IMR-90 (cell line): ENCODE results near the gene DLX2. TPM values are rescaled to one million over a fixed set of nuclear protein-coding genes. Genes with fewer than 3 reads are reported as not detected.

Experiments
- ATAC-seq: fragments of 200-7000 bp; cut with Tn5 transposase; 2 replicates; pipeline ENCODE4 v1.9.1; 2020; ENCODE audit warnings: low read depth, mild to moderate bottlenecking, moderate library complexity
- BruUV-seq: library from RNA; stranded (reverse); fragments of 400-500 nt; replicated peaks from 2 replicates; lab custom pipeline; 2021; lab: Mats Ljungman, UMichigan
- CTCF ChIA-PET: fragments of 300-600 bp; formaldehyde crosslinking; extraction: SDS; loops from one replicate; lab custom pipeline; 2021; ENCODE audit warnings: antibody characterized with exemption; lab: Yijun Ruan, JAX
- POLR2A ChIA-PET: fragments of 300-600 bp; sonication (Branson Sonifier 250); formaldehyde crosslinking; loops from one replicate; lab custom pipeline; 2022; ENCODE audit warnings: antibody characterized with exemption; ENCODE audit not compliant: unreplicated experiment; lab: Charles Lee
- DNase-seq: peaks from one replicate; pipeline ENCODE4 v3.0.0; 2013
- H2AFZ ChIP-seq: replicated peaks from 2 replicates; pipeline ENCODE3; 2013; ENCODE audit warnings: low read length, mild to moderate bottlenecking; ENCODE audit not compliant: poor library complexity
- H2AK5ac ChIP-seq: 2 replicates; pipeline ENCODE4 v1.6.1; 2013; ENCODE audit warnings: low read depth, low read length, inconsistent platforms
- H2AK9ac ChIP-seq: replicated peaks from 2 replicates; pipeline ENCODE3; 2013; ENCODE audit warnings: mild to moderate bottlenecking, low read depth, low read length, moderate library complexity; ENCODE audit not compliant: poor library complexity
- H2BK120ac ChIP-seq: 2 replicates; pipeline ENCODE4 v1.6.1; 2013; ENCODE audit warnings: low read depth, low read length, inconsistent platforms
- H2BK15ac ChIP-seq: 3 replicates; pipeline ENCODE4 v1.6.1; 2013; ENCODE audit warnings: low read depth, low read length, inconsistent platforms
- H2BK20ac ChIP-seq: 2 replicates; pipeline ENCODE4 v1.6.1; 2013; ENCODE audit warnings: low read depth, mild to moderate bottlenecking, inconsistent platforms, low read length, moderate library complexity
- H2BK5ac ChIP-seq: 2 replicates; pipeline ENCODE4 v1.6.1; 2013; ENCODE audit warnings: mild to moderate bottlenecking, low read depth, low read length, inconsistent platforms; ENCODE audit not compliant: poor library complexity, severe bottlenecking
- H3K14ac ChIP-seq: replicated peaks from 2 replicates; pipeline ENCODE4 v1.6.1; 2013; ENCODE audit warnings: low read depth, low read length, inconsistent platforms
- H3K18ac ChIP-seq: 2 replicates; pipeline ENCODE4 v1.6.1; 2013; ENCODE audit warnings: low read depth, low read length, control low read depth
- H3K23ac ChIP-seq: 2 replicates; pipeline ENCODE4 v1.6.1; 2013; ENCODE audit warnings: low read depth, low read length, inconsistent platforms
- H3K27ac ChIP-seq: 2 replicates; pipeline ENCODE4 v1.5.1; 2013; ENCODE audit warnings: mild to moderate bottlenecking, control low read depth, low read length; ENCODE audit not compliant: insufficient read depth
- H3K27me3 ChIP-seq: 2 replicates; pipeline ENCODE4 v1.6.1; 2013; ENCODE audit warnings: low read length; ENCODE audit not compliant: control insufficient read depth, insufficient read depth
- H3K36me3 ChIP-seq: 2 replicates; pipeline ENCODE4 v1.6.1; 2013; ENCODE audit warnings: low read length, mixed read lengths; ENCODE audit not compliant: control insufficient read depth, insufficient read depth
- H3K4ac ChIP-seq: 2 replicates; pipeline ENCODE4 v1.6.1; 2013; ENCODE audit warnings: low read depth, low read length, inconsistent platforms
- H3K4me1 ChIP-seq: 2 replicates; pipeline ENCODE4 v1.6.1; 2013; ENCODE audit warnings: low read length, mixed read lengths; ENCODE audit not compliant: control insufficient read depth, insufficient read depth
- H3K4me2 ChIP-seq: 2 replicates; pipeline ENCODE4 v1.6.1; 2013; ENCODE audit warnings: low read depth, mild to moderate bottlenecking, control low read depth, low read length, moderate library complexity
- H3K4me3 ChIP-seq: 2 replicates; pipeline ENCODE4 v1.5.1; 2013; ENCODE audit warnings: low read depth, mild to moderate bottlenecking, control low read depth, low read length, moderate library complexity; ENCODE audit not compliant: insufficient read depth
- H3K56ac ChIP-seq: 2 replicates; pipeline ENCODE4 v1.6.1; 2013; ENCODE audit warnings: low read length, inconsistent platforms; ENCODE audit not compliant: insufficient read depth; ENCODE audit errors: extremely low read depth
- H3K79me1 ChIP-seq, 2 experiments: 2 replicates each; pipeline ENCODE4 v1.6.1; 2013; ENCODE audit warnings: low read length in 2 of 2, inconsistent platforms in 1 of 2, low read depth in 1 of 2
- H3K9ac ChIP-seq: 2 replicates; pipeline ENCODE4 v1.6.1; 2013; ENCODE audit warnings: low read depth, low read length, control low read depth
- H3K9me1 ChIP-seq: 2 replicates; pipeline ENCODE4 v1.6.1; 2013; ENCODE audit warnings: low read length, inconsistent platforms; ENCODE audit not compliant: insufficient read depth
- H3K9me3 ChIP-seq: 2 replicates; pipeline ENCODE4 v1.6.1; 2013; ENCODE audit warnings: low read length; ENCODE audit not compliant: control insufficient read depth, insufficient read depth
- H4K20me1 ChIP-seq: 2 replicates; pipeline ENCODE4 v1.6.1; 2013; ENCODE audit warnings: low read length, inconsistent platforms; ENCODE audit not compliant: insufficient read depth
- H4K5ac ChIP-seq: 2 replicates; pipeline ENCODE4 v1.6.1; 2013; ENCODE audit warnings: mild to moderate bottlenecking, low read depth, low read length, control low read depth
- H4K8ac ChIP-seq, 2 experiments: 2 replicates each; pipeline ENCODE4 v1.6.1; 2013; ENCODE audit warnings: low read depth in 2 of 2, low read length in 2 of 2, control low read depth in 1 of 2, inconsistent platforms in 1 of 2
- H4K91ac ChIP-seq: 2 replicates; pipeline ENCODE4 v1.6.1; 2013; ENCODE audit warnings: low read depth, low read length, inconsistent platforms; ENCODE audit not compliant: insufficient read depth
- BHLHE40 ChIP-seq: fragments of 150-350 bp; IDR thresholded peaks from 2 replicates; pipeline ENCODE4 v1.6.1; 2016; ENCODE audit warnings: mild to moderate bottlenecking, low read depth, low read length
- CEBPB ChIP-seq: IDR thresholded peaks from 2 replicates; pipeline ENCODE4 v1.6.1; 2012; ENCODE audit warnings: low read depth, low read length, improper control_type of control experiment
- POLR2A ChIP-seq: IDR thresholded peaks from 2 replicates; pipeline ENCODE4 v1.6.1; 2012; ENCODE audit warnings: mild to moderate bottlenecking, low read depth, low read length
- RFX5 ChIP-seq: IDR thresholded peaks from 2 replicates; pipeline ENCODE4 v1.8.0; 2012; ENCODE audit warnings: low read depth, mild to moderate bottlenecking, low read length, moderate library complexity
- WGBS, 2 experiments: methylation state at CpG; one replicate each; pipeline versions ENCODE4 v1.1.5 to v1.1.7; 2013; ENCODE audit warnings: missing lambda C conversion rate in 2 of 2; ENCODE audit not compliant: insufficient read length in 1 of 2; ENCODE audit errors: extremely low coverage in 2 of 2; 5-methylcytosine and 5-hydroxymethylcytosine counted together
- dilution Hi-C: fragments of 300-500 bp; cut with HindIII; formaldehyde crosslinking; loops from one replicate; pipeline ENCODE4 v1.14.3; 2018; ENCODE audit warnings: low sequenced_read_pairs; ENCODE audit not compliant: unreplicated experiment
- in situ Hi-C: fragments of 300-500 bp; cut with MboI; formaldehyde crosslinking; loops from 3 replicates; pipeline ENCODE4 v1.14.3; 2019; ENCODE audit warnings: low sequenced_read_pairs, inconsistent platforms, mixed read lengths
- intact Hi-C: fragments of 100-400 bp; cut with micrococcal nuclease; formaldehyde crosslinking; loops from 2 replicates; pipeline ENCODE4 v1.10.0; 2022
- polyA plus RNA-seq, 3 experiments: library from polyadenylated mRNA; depleted of rRNA; stranded (reverse); fragments of >200 nt; gene quantifications; 2 replicates each; pipeline ENCODE4 v1.2.3, GENCODE V29; 2012; ENCODE audit warnings: low replicate concordance in 1 of 3
- total RNA-seq: library from RNA; depleted of rRNA; stranded (reverse); fragments of >200 nt; gene quantifications from 2 replicates; pipeline ENCODE4 v1.2.3, GENCODE V29; 2012
- TF ChIP-seq, protein P1 (sequence below): conservative IDR thresholded peaks from 2 replicates; pipeline ENCODE4 v1.5.1; 2012; ENCODE audit warnings: mild to moderate bottlenecking, low read depth, low read length, improper control_type of control experiment
- TF ChIP-seq, protein P2 (sequence below): fragments of 150-350 bp; IDR thresholded peaks from 2 replicates; pipeline ENCODE4 v1.6.1; 2016; ENCODE audit warnings: low read depth, mild to moderate bottlenecking, low read length, moderate library complexity, borderline replicate concordance

DLX2 gene
- total and polyA plus RNA-seq, 2 of the 4 experiments (the other 2 are of a cell fraction) = 0.38 TPM; not detected in 1

DNA sequence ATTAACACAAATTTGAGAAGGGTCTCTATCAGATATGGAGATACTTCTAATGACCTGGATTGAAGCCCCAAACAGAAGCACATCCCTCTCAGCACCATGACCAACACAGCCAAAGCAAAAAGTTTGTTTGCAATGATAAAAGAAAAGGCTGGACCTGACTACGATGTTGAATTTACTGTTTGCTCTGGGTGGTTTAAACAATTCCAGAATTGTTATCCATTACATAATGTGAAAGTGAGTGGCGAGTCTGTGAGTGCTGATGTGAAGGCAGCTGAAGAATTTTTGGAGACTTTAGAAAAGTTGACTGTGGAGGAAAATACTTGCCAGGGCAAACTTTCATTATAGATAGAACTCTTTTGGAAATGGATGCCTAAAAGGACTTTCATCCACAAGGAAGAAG, 17.4 kb upstream of the DLX2 start:
- intact Hi-C loops = no loop called here
- CTCF ChIA-PET = interaction anchor here (1.0 to 1.5 kb wide), 2 partner anchors 8 to 16 kb away, joined by 3 to 5 read pairs; no protein-coding TSS in a partner anchor

More for the DNA sequence above, 17.4 kb upstream of the DLX2 start:
- Histone ChIP-seq H4K91ac (no peak overlapping the region), H3K4me1 (peaks cover 5% of the 10 kb centered on the region; the same call in 1 of the 2 replicates), H3K4ac (no peak overlapping the region; the same call in 1 of the 2 replicates), H2AFZ (no peak overlapping the region), H3K9me3 (no peaks in the 10 kb centered on the region), H3K27me3 (no peaks in the 10 kb centered on the region), H2BK120ac (peak overlapping the region; percentile 32; the same call in 1 of the 2 replicates), H2BK20ac (peak overlapping the region; percentile 34; the same call in 1 of the 2 replicates), H2AK9ac (no peak overlapping the region), H3K4me3 (no peak overlapping the region), H3K56ac (no peak overlapping the region), H3K14ac (no peak overlapping the region), H4K5ac (no peak overlapping the region), H2BK15ac (0 out of 3 replicates have a peak overlapping the region, but pooled peaks have one; percentile 1), H3K23ac (no peak overlapping the region), H4K20me1 (no peaks in the 10 kb centered on the region), H3K4me2 (no peak overlapping the region), H3K36me3 (no peaks in the 10 kb centered on the region), H4K8ac (no peak overlapping the region), H3K18ac (no peak overlapping the region), H2BK5ac (no peak overlapping the region), H3K9me1 (no peaks in the 10 kb centered on the region), H3K27ac (no peak overlapping the region), H3K9ac (no peak overlapping the region), H2AK5ac (no peak overlapping the region), H3K79me1 (no peaks in the 10 kb centered on the region)
- TF ChIP-seq RFX5 (no peak), BHLHE40 (no peak), POLR2A (no peak), CEBPB (no peak)
- TF ChIP-seq, protein P1, sequence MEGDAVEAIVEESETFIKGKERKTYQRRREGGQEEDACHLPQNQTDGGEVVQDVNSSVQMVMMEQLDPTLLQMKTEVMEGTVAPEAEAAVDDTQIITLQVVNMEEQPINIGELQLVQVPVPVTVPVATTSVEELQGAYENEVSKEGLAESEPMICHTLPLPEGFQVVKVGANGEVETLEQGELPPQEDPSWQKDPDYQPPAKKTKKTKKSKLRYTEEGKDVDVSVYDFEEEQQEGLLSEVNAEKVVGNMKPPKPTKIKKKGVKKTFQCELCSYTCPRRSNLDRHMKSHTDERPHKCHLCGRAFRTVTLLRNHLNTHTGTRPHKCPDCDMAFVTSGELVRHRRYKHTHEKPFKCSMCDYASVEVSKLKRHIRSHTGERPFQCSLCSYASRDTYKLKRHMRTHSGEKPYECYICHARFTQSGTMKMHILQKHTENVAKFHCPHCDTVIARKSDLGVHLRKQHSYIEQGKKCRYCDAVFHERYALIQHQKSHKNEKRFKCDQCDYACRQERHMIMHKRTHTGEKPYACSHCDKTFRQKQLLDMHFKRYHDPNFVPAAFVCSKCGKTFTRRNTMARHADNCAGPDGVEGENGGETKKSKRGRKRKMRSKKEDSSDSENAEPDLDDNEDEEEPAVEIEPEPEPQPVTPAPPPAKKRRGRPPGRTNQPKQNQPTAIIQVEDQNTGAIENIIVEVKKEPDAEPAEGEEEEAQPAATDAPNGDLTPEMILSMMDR = no peak
- TF ChIP-seq, protein P2, sequence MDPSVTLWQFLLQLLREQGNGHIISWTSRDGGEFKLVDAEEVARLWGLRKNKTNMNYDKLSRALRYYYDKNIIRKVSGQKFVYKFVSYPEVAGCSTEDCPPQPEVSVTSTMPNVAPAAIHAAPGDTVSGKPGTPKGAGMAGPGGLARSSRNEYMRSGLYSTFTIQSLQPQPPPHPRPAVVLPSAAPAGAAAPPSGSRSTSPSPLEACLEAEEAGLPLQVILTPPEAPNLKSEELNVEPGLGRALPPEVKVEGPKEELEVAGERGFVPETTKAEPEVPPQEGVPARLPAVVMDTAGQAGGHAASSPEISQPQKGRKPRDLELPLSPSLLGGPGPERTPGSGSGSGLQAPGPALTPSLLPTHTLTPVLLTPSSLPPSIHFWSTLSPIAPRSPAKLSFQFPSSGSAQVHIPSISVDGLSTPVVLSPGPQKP = no peak
- WGBS, 2 experiments = no CpG with 5 or more reads among the region's 2 CpGs
- ATAC-seq = no peak
- dilution Hi-C loops (no loop called here), in situ Hi-C loops (no loop called here)
- DNase-seq = no peak
- BruUV-seq = no TSS peak
- POLR2A ChIA-PET = no interaction called here
